Limb (tissue), 2 donors: ENCODE results near the gene SYNGR2.
A peak's percentile ranks its signal among the peaks of the same experiment; 100 is the strongest.

Experiments
- DNase-seq, 2 donors: peaks; one replicate each; pipeline ENCODE4 v3.0.0-alpha.2; 2016; ENCODE audit errors: extremely low spot score in 2 of 2

The SYNGR2 gene

GRCh38 chr17:78197147-78197832 is 28.9 kb downstream of the SYNGR2 start:
- DNase-seq = no peak

- DNase-seq = no peak
These were observed 32.1 kb downstream of the SYNGR2 start for GRCh38 chr17:78200451-78200850.

GRCh38 chr17:78202666-78203065 is 34.3 kb downstream of the SYNGR2 start:
- no peak for DNase-seq

- no peak for DNase-seq
These were observed 36.2 kb downstream of the SYNGR2 start for GRCh38 chr17:78204387-78205123.

GRCh38 chr17:78205124-78205775 is 36.9 kb downstream of the SYNGR2 start:
- no peak for DNase-seq

GRCh38 chr17:78206298-78206697 is 37.9 kb downstream of the SYNGR2 start:
- no peak for DNase-seq

GRCh38 chr17:78208486-78208885 is 40.1 kb downstream of the SYNGR2 start:
- no peak for DNase-seq

- DNase-seq = no peak
These were observed 41.7 kb downstream of the SYNGR2 start for GRCh38 chr17:78210111-78210510.

GRCh38 chr17:78211032-78211431 is 42.7 kb downstream of the SYNGR2 start:
- DNase-seq = no peak

GRCh38 chr17:78214016-78214705 is 45.8 kb downstream of the SYNGR2 start, which contains the start of gene BIRC5:
Gene BIRC5 (plus strand): TSS chr17:78214253. CDS start chr17:78214317, 64 bp downstream.
- peak; percentile 88 to 93 for DNase-seq

GRCh38 chr17:78214706-78215061 is 46.3 kb downstream of the SYNGR2 start:
- DNase-seq = no peak

- DNase-seq = no peak
These were observed 51.2 kb downstream of the SYNGR2 start for GRCh38 chr17:78219396-78220150.
